G401 (cell line): ENCODE results near the gene REPS2. TPM values are rescaled to one million over a fixed set of nuclear protein-coding genes. Genes with fewer than 3 reads are reported as not detected.
A peak's percentile ranks its signal among the peaks of the same experiment; 100 is the strongest.
"Not testable (repeated sequence)": the region's sequence is repeated elsewhere in the genome, so short reads cannot be mapped to it uniquely, and the experiment has no call there.

Experiments used
- DNase-seq: peaks from one replicate; pipeline ENCODE4 v3.0.0-alpha.2; 2015; ENCODE audit warnings: low spot score
- in situ Hi-C: cut with HindIII; loops from 2 replicates; pipeline ENCODE4 v1.10.0; 2016; ENCODE audit warnings: low sequenced_read_pairs, mixed read lengths
- total RNA-seq: library from RNA; depleted of rRNA; stranded (reverse); fragments of >200 nt; shearing (Covaris generic); gene quantifications from 2 replicates; pipeline ENCODE4 v1.2.3, GENCODE V29; 2014

Gene REPS2
- total RNA-seq, 1 experiment from 2014 or later = not detected

DNA sequence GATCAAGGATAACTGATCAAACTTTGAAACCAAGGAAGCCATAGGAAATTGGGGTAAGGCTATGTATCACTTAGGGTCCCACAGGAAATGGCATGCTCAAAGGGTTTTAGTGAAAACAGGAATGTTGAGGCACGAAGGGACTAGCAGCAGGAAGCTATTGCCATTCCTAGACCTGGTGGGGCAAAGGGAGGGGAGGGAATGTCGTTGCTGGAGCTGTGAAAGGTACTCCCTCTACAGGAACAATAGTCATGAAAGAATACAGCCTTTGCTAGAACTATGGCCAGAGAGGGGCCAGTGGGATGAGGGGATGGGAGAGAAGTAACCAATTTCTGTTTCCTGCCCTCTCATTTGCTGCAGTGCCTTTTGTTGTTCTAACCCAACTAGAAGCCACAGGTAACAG is 11.9 kb downstream of the REPS2 start:
- in situ Hi-C loops = no loop called here
- DNase-seq = no peak

DNA sequence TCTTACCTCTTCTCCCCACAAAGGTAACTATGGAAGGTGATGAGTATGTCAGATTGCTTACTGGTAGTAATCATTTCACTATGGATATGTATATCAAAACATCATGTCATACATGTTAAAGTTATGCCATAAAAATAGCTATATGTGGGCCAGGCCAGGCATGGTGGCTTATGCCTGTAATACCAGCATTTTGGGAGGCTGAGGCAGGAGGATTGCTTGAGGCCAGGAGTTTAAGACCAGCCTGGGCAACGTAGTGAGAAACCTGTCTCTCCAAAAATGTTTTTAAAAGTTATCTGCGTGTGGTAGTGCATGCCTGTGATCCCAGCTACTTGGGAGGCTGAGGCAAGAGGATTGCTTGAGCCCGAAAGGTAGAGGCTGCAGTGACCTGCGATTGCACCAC is 16.2 kb downstream of the REPS2 start:
- DNase-seq, in situ Hi-C loops: not testable (repeated sequence)

- in situ Hi-C loops = no loop called here
Observed at GRCh38 chrX:16963216-16963615, 16.8 kb downstream of the REPS2 start.

GRCh38 chrX:16964976-16965375 is 18.5 kb downstream of the REPS2 start:
- DNase-seq, in situ Hi-C loops: not testable (repeated sequence)

More at GRCh38 chrX:16963216-16963615, 16.8 kb downstream of the REPS2 start:
- no peak for DNase-seq

GRCh38 chrX:16966752-16967448 is 20.4 kb downstream of the REPS2 start:
- in situ Hi-C loops = no loop called here
- no peak for DNase-seq

DNA sequence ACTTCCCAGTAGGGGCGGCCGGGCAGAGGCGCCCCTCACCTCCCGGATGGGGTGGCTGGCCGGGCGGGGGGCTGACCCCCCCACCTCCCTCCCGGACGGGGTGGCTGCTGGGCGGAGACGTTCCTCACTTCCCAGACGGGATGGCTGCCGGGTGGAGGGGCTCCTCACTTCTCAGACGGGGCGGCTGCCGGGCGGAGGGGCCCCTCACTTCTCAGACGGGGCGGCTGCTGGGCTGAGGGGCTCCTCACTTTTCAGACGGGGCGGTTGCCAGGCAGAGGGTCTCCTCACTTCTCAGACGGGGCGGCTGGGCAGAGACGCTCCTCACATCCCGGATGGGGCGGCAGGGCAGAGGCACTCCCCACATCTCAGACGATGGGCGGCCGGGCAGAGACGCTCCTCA is 22.3 kb downstream of the REPS2 start:
- in situ Hi-C loops, DNase-seq: not testable (repeated sequence)

DNA sequence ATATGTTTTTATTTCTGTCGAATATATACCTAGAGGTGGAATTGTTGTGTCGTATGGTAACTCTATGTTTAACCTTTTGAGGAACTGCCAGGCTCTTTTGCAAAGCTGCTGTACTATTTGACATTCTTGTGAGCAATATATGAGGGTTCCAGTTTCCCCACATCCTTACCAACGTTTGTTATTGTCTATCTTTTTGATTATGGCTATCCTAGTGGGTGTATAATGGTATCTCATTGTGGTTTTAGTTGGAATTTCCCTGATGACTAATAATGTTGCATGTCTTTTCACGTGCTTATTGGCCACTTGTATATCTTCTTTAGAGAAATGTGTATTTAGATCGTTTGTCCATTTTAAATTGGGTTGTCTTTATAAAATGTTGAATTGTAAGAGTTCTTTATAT is 24.5 kb downstream of the REPS2 start:
- in situ Hi-C loops = no loop called here
- DNase-seq = no peak

DNA sequence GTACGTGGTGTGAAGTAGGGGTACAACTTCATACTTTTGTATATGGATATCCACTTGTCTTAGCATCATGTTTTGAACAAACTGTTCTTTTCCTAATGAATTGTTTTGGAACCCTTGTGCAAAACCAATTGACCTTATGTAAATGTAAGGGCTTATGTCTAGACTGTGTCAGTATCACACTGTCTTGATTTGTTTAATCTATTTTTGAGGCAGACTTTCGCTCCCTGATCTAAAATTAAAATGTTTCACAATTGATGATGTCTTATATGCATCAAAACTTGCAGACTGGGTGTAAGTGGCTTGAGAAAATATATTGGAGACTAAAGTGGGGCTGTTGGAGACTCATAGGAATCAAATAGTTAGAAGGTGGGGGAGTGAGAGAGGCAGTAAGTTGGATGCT is 25.2 kb downstream of the REPS2 start:
- DNase-seq = no peak
- in situ Hi-C loops = no loop called here

GRCh38 chrX:16975233-16975632 is 28.8 kb downstream of the REPS2 start:
- DNase-seq = no peak
- in situ Hi-C loops = no loop called here

DNA sequence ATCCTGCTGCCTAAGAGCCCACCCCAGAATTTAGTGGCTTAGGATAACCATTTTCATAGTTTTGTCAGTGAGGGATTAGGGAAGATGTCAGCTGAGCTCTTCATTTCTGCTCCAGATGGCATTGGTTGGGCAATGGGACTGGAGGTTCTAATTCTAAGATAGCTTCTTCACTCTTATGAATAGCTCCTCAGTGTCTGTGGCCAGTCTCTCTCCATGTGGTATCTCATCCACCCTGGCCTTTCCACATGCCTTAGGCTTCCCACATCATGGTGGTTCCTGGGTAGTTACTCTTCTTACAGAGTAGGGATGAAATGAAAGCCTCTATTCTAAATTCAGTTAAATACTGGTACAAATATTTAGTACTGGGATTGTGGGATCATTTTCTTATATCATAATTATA is 31.3 kb downstream of the REPS2 start:
- no peak for DNase-seq
- in situ Hi-C loops = no loop called here

GRCh38 chrX:16978193-16978984 is 31.9 kb downstream of the REPS2 start:
- DNase-seq = peak; percentile 54
- in situ Hi-C loops = no loop called here

DNA sequence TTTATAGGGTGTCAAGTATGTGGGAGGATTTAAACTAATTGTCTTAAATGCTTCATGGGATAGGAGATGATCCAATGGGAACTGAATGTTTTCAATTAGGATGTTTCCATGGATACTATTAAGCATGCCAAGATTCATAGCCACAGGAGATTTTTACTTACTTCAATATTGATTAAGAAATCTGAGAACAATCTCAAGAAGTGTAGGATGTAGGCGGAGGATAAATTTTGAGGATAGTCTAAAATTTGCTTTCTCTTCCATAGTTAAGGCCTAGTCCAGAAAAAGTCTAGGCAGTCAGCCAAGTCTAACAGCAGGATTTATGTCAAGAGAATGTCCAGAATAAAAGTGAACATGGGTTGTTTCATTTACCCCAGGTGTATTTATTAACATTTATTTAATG is 32.8 kb downstream of the REPS2 start:
- DNase-seq = no peak
- in situ Hi-C loops = no loop called here

- in situ Hi-C loops = no loop called here
- no peak for DNase-seq
Observed at GRCh38 chrX:16981209-16981608, 34.8 kb downstream of the REPS2 start.

DNA sequence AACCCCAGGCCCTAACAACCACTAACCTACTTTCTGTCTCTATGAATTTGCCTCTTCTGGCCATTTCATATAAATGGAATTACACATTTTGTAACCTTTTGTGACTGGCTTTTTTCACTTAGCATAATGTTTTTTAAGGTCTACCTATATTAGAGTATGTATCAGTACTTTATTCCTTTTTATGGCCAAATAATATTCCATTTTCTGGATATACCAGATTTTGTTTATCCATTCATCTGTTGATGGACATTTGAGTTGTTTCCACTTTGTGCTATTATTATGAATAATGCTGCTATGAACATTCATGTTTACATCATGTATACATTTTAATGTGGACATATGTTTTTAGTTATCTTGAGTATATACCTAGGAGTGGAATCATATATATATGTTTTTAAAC is 35.5 kb downstream of the REPS2 start:
- DNase-seq = no peak
- in situ Hi-C loops = no loop called here

DNA sequence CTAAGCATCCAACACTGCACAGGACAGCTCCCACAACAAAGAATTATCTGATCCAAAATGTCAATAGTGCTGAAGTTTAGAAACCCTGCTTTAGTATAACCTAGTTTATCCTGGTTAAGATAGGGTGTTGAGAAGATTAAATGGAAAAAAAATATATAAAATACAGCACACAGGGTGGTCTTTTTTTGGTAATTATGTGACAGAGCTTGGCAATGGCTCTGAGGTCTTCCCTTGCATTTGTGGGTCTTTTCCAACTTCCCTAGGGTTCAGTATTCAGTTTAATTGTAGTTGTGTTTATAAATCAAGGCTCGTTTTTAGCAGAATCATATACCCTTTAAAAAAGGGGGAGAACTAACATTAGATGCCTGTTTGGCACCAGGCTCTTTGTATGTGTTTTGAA is 36.6 kb downstream of the REPS2 start:
- DNase-seq = no peak
- in situ Hi-C loops = no loop called here

- in situ Hi-C loops = no loop called here
- DNase-seq = peak; percentile 59
Observed at GRCh38 chrX:16985286-16985685, 38.8 kb downstream of the REPS2 start.

- peak; percentile 79 for DNase-seq
- in situ Hi-C loops = no loop called here
Observed at GRCh38 chrX:16986169-16986568, 39.7 kb downstream of the REPS2 start.

GRCh38 chrX:16989750-16990149 is 43.3 kb downstream of the REPS2 start:
- no peak for DNase-seq
- in situ Hi-C loops = no loop called here

GRCh38 chrX:16990839-16991238 is 44.4 kb downstream of the REPS2 start:
- in situ Hi-C loops = no loop called here
- DNase-seq = no peak

GRCh38 chrX:16992445-16992844 is 46.0 kb downstream of the REPS2 start:
- DNase-seq = no peak
- in situ Hi-C loops = no loop called here

GRCh38 chrX:16992951-16993350 is 46.5 kb downstream of the REPS2 start:
- in situ Hi-C loops = no loop called here
- DNase-seq = no peak
